MM.1S (cell line): ENCODE data around the gene ZBTB18.

ENCODE experiments used
- CTCF ChIP-seq: fragments of 300-600 bp; sonication (generic); IDR thresholded peaks from 2 replicates; pipeline ENCODE4 v1.5.1; 2016; ENCODE audit warnings: antibody characterized with exemption, low read length, mixed read lengths
- EZH2 ChIP-seq: fragments of 300-600 bp; sonication (generic); optimal IDR thresholded peaks from 2 replicates; pipeline ENCODE3; 2017; ENCODE audit warnings: low read depth, mild to moderate bottlenecking, antibody characterized with exemption, low read length, mixed read lengths

GRCh38 chr1:244085891-244086290, 34.8 kb downstream of the ZBTB18 start:
- TF ChIP-seq CTCF (no peak), EZH2 (no peak)
